KOPT-K1 (cell line): ENCODE data around the gene HSD3B2.
"Not testable (repeated sequence)": the region's sequence is repeated elsewhere in the genome, so short reads cannot be mapped to it uniquely, and the experiment has no call there.

Experiments used
- H3K27ac ChIP-seq: fragments of 200-600 bp; sonication (generic); 2 replicates; pipeline ENCODE4 v1.5.1; 2016; ENCODE audit warnings: antibody characterized with exemption, mild to moderate bottlenecking, low read depth, low read length; ENCODE audit not compliant: poor library complexity, severe bottlenecking
- H3K36me3 ChIP-seq: fragments of 200-600 bp; sonication (generic); 2 replicates; pipeline ENCODE4 v1.5.1; 2017; ENCODE audit warnings: antibody characterized with exemption, mild to moderate bottlenecking, low read length, moderate library complexity; ENCODE audit not compliant: insufficient read depth
- H3K9me3 ChIP-seq: fragments of 200-600 bp; sonication (generic); 2 replicates; pipeline ENCODE4 v1.5.1; 2017; ENCODE audit warnings: antibody characterized with exemption, low read length, mild to moderate bottlenecking; ENCODE audit not compliant: insufficient read depth, poor library complexity, severe bottlenecking

HSD3B2 gene

GRCh38 chr1:119414950-119415349 lies at the start of gene HSD3B2:
HSD3B2 (plus strand) TSS chr1:119415150; CDS start chr1:119415420, 270 bp downstream.
- no peaks in the 10 kb centered on the region for H3K36me3 ChIP-seq
- no peak within 1 kb of the TSS for H3K27ac ChIP-seq
- no peaks in the 10 kb centered on the region for H3K9me3 ChIP-seq

GRCh38 chr1:119366424-119366823 lies 48.5 kb upstream of the HSD3B2 start:
- H3K27ac ChIP-seq, result no peak overlapping the region
- H3K9me3 ChIP-seq, result no peaks in the 10 kb centered on the region
- no peaks in the 10 kb centered on the region for H3K36me3 ChIP-seq

- Histone ChIP-seq H3K9me3 (no peaks in the 10 kb centered on the region), H3K36me3 (no peaks in the 10 kb centered on the region), H3K27ac (no peak overlapping the region)
These were observed 47.4 kb upstream of the HSD3B2 start for GRCh38 chr1:119367432-119368124.

GRCh38 chr1:119368554-119368953 lies 46.4 kb upstream of the HSD3B2 start, which contains the start of gene HAO2:
HAO2 (plus strand) TSS chr1:119368785; CDS start chr1:119381086, 12,301 bp downstream.
- H3K36me3 ChIP-seq, result no peaks in the 10 kb centered on the region

GRCh38 chr1:119370748-119371147 lies 44.2 kb upstream of the HSD3B2 start:
- Histone ChIP-seq H3K27ac (no peak overlapping the region), H3K9me3 (no peaks in the 10 kb centered on the region), H3K36me3 (no peaks in the 10 kb centered on the region)

More at GRCh38 chr1:119368554-119368953, 46.4 kb upstream of the HSD3B2 start, which contains the start of gene HAO2:
- Histone ChIP-seq H3K9me3 (no peaks in the 10 kb centered on the region), H3K27ac (no peak within 1 kb of the TSS)

- H3K9me3 ChIP-seq, result no peaks in the 10 kb centered on the region
- no peaks in the 10 kb centered on the region for H3K36me3 ChIP-seq
These were observed 43.1 kb upstream of the HSD3B2 start for GRCh38 chr1:119371815-119372214.

GRCh38 chr1:119372503-119373086 lies 42.4 kb upstream of the HSD3B2 start:
- H3K27ac ChIP-seq, result no peak overlapping the region

More at GRCh38 chr1:119371815-119372214, 43.1 kb upstream of the HSD3B2 start:
- no peak overlapping the region for H3K27ac ChIP-seq

GRCh38 chr1:119373465-119373864 lies 41.5 kb upstream of the HSD3B2 start:
- H3K9me3 ChIP-seq, result no peaks in the 10 kb centered on the region
- no peak overlapping the region for H3K27ac ChIP-seq
- no peaks in the 10 kb centered on the region for H3K36me3 ChIP-seq

More at GRCh38 chr1:119372503-119373086, 42.4 kb upstream of the HSD3B2 start:
- Histone ChIP-seq H3K36me3 (no peaks in the 10 kb centered on the region), H3K9me3 (no peaks in the 10 kb centered on the region)

GRCh38 chr1:119374208-119374874 lies 40.6 kb upstream of the HSD3B2 start:
- no peak overlapping the region for H3K27ac ChIP-seq
- H3K9me3 ChIP-seq, result no peaks in the 10 kb centered on the region
- no peaks in the 10 kb centered on the region for H3K36me3 ChIP-seq

- no peaks in the 10 kb centered on the region for H3K36me3 ChIP-seq
- no peak overlapping the region for H3K27ac ChIP-seq
- no peaks in the 10 kb centered on the region for H3K9me3 ChIP-seq
These were observed 39.6 kb upstream of the HSD3B2 start for GRCh38 chr1:119375366-119375765.

GRCh38 chr1:119376594-119376993 lies 38.4 kb upstream of the HSD3B2 start:
- Histone ChIP-seq H3K36me3 (no peaks in the 10 kb centered on the region), H3K27ac (no peak overlapping the region), H3K9me3 (no peaks in the 10 kb centered on the region)

- not testable (repeated sequence) for H3K27ac ChIP-seq, H3K9me3 ChIP-seq, H3K36me3 ChIP-seq
These were observed 37.4 kb upstream of the HSD3B2 start for GRCh38 chr1:119377594-119377993.

GRCh38 chr1:119379117-119379516 lies 35.8 kb upstream of the HSD3B2 start:
- Histone ChIP-seq H3K36me3 (no peaks in the 10 kb centered on the region), H3K9me3 (no peaks in the 10 kb centered on the region), H3K27ac (no peak overlapping the region)

GRCh38 chr1:119380304-119380703 lies 34.6 kb upstream of the HSD3B2 start:
- Histone ChIP-seq H3K36me3 (no peaks in the 10 kb centered on the region), H3K9me3 (no peaks in the 10 kb centered on the region), H3K27ac (no peak overlapping the region)

GRCh38 chr1:119380983-119381662 lies 33.8 kb upstream of the HSD3B2 start:
- no peaks in the 10 kb centered on the region for H3K9me3 ChIP-seq
- H3K27ac ChIP-seq, result no peak overlapping the region
- no peaks in the 10 kb centered on the region for H3K36me3 ChIP-seq
